Right renal pelvis (tissue), 4 donors: Measurements from ENCODE around the gene SLC38A3. TPM values are rescaled to one million over a fixed set of nuclear protein-coding genes. Genes with fewer than 3 reads are reported as not detected.
A peak's percentile ranks its signal among the peaks of the same experiment; 100 is the strongest.
"Not testable (repeated sequence)": the region's sequence is repeated elsewhere in the genome, so short reads cannot be mapped to it uniquely, and the experiment has no call there.

Experiments used
- DNase-seq, 4 donors: peaks; one replicate each; pipeline ENCODE4 v3.0.0-alpha.2; 2013; ENCODE audit warnings: low read depth in 4 of 4, low spot score in 3 of 4, missing footprints in 1 of 4
- polyA plus RNA-seq, 4 donors: library from polyadenylated mRNA; unstranded; fragments of 120-200 nt; gene quantifications; one replicate each; pipeline ENCODE4 v1.2.1, GENCODE V29; 2013; ENCODE audit not compliant: insufficient read length in 4 of 4

SLC38A3 gene
- polyA plus RNA-seq, 4 donors: 5.0 to 9.6 (median 6.6) TPM

- DNase-seq: no peak
Observed at GRCh38 chr3:50245251-50245745, 40.2 kb downstream of the SLC38A3 start.

GRCh38 chr3:50245831-50246516 lies 40.9 kb downstream of the SLC38A3 start:
- DNase-seq: peak in 3 of 4 donors; percentile 85 to 86 (median 85)

GRCh38 chr3:50246517-50246954 lies 41.5 kb downstream of the SLC38A3 start:
- DNase-seq: no peak

- DNase-seq: no peak
Observed at GRCh38 chr3:50248387-50248786, 43.3 kb downstream of the SLC38A3 start.

GRCh38 chr3:50249457-50249856 lies 44.4 kb downstream of the SLC38A3 start:
- no peak for DNase-seq

GRCh38 chr3:50250514-50250913 lies 45.4 kb downstream of the SLC38A3 start:
- no peak for DNase-seq

GRCh38 chr3:50251220-50251619 lies 46.1 kb downstream of the SLC38A3 start:
- no peak for DNase-seq

GRCh38 chr3:50254577-50255250 lies 49.6 kb downstream of the SLC38A3 start:
- DNase-seq: no peak

- DNase-seq: no peak
Observed at GRCh38 chr3:50255251-50255615, 50.2 kb downstream of the SLC38A3 start.

- DNase-seq: no peak
Observed at GRCh38 chr3:50256978-50257890, 52.2 kb downstream of the SLC38A3 start.

GRCh38 chr3:50258029-50258680 lies 53.1 kb downstream of the SLC38A3 start:
- DNase-seq: no peak

GRCh38 chr3:50258979-50259378 lies 53.9 kb downstream of the SLC38A3 start:
- no peak for DNase-seq

GRCh38 chr3:50259432-50260026 lies 54.5 kb downstream of the SLC38A3 start:
- no peak for DNase-seq

GRCh38 chr3:50260027-50260941 lies 55.2 kb downstream of the SLC38A3 start:
- peak; percentile 87 to 96 (median 90) for DNase-seq

- DNase-seq: no peak
Observed at GRCh38 chr3:50260942-50261441, 55.9 kb downstream of the SLC38A3 start.

GRCh38 chr3:50261505-50261904 lies 56.4 kb downstream of the SLC38A3 start:
- DNase-seq: no peak

- not testable (repeated sequence) for DNase-seq
Observed at GRCh38 chr3:50262200-50262599, 57.1 kb downstream of the SLC38A3 start.

GRCh38 chr3:50262778-50263177 lies 57.7 kb downstream of the SLC38A3 start:
- DNase-seq: no peak
